ENCODE measurements around the gene HK3. TPM values are rescaled to one million over a fixed set of nuclear protein-coding genes. Genes with fewer than 3 reads are reported as not detected.

Gene HK3
- total RNA-seq, 1 donor: 3.5 TPM

Other genes with a start within 250 kb of the HK3 start
- not detected for gene UNC5A, start 88.8 kb downstream of the HK3 start, total RNA-seq
- 15.3 TPM for gene UIMC1, start 107.4 kb upstream of the HK3 start, total RNA-seq
- 27.2 TPM for gene ZNF346, start 123.3 kb upstream of the HK3 start, total RNA-seq
- gene FGFR4, start 187.6 kb upstream of the HK3 start, total RNA-seq: 0.54 TPM
- gene NSD1, start 234.4 kb upstream of the HK3 start, total RNA-seq: 32.9 TPM